NCI-H524 (cell line): ENCODE measurements around the gene GAS2L2.
"Not testable (repeated sequence)": the region's sequence is repeated elsewhere in the genome, so short reads cannot be mapped to it uniquely, and the experiment has no call there.

ENCODE experiments used
- DNase-seq, 2 experiments: peaks; one replicate each; lab custom pipeline; 2025; lab: John Stamatoyannopoulos, UW

Gene GAS2L2

DNA sequence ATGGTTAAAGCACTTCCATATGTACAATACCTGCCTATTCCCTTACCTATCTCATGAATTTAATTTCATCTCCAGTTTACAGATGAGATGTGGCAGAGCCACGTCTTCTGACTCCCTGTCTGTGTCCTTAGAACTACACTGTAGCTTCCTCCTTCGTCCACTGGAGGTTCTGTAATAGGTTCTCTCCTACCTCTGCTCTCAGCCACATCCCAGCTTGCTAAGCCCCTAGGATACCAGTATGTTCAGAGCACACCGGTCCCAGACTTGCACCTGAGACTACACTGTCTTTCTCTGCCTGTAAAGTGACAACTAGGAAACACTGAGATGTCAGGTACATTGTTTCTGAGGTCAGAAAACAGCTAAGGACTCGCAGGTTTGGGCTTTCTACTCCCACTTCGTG lies 25.4 kb downstream of the GAS2L2 start:
- no peak for DNase-seq

DNA sequence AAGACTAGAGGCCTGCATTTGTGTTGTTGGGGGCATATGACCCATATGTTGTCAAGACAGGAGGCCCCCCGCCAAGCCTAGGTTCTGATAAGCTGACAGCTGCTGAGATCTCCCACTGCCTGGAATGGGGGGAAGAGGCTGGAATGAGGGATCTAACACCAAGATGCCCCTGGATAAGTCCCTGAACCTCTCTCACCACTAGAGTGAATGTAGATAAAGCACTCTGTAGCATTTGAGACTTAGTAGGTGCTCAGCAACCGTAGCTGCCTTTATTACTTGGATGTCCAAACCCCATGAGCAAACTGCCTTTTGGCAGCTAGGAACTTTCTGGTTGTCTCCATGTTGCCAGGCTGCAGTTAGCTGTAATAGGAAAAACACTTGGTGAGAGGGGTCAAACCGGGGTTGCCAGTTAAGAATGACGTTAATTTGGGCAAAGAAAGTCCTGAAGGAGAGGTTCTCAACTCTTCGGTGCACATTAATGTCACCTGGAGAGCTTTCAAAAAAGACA lies 26.0 kb downstream of the GAS2L2 start:
- DNase-seq, result no peak

GRCh38 chr17:35726127-35726952 lies 26.7 kb downstream of the GAS2L2 start:
- DNase-seq, result no peak

- DNase-seq, result no peak
Measured at GRCh38 chr17:35725802-35726126, 27.3 kb downstream of the GAS2L2 start.

- no peak for DNase-seq
Measured at GRCh38 chr17:35725058-35725457, 28.0 kb downstream of the GAS2L2 start.

DNA sequence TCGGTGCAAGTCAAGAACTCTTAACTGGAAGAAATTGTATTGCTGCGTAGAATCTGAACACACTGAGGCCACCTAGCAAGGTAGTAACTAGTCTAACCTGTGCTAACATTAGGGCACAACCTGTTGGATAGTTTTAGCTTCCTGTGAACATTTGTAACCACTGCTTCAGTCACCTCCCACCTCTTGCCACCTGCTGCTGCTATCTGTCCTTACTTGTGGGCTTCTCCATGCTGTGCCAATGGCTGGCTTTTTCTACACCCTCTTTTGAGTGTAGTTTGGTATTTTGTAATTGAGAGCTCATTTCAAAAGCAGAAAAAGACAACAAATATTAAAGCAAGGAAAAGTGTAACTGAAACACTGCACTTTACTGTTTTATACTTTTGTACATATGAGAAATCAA lies 29.3 kb downstream of the GAS2L2 start:
- DNase-seq, result no peak

- no peak for DNase-seq
Measured at GRCh38 chr17:35717475-35717874, 35.6 kb downstream of the GAS2L2 start.

GRCh38 chr17:35716897-35717465 lies 36.1 kb downstream of the GAS2L2 start:
- no peak for DNase-seq

DNA sequence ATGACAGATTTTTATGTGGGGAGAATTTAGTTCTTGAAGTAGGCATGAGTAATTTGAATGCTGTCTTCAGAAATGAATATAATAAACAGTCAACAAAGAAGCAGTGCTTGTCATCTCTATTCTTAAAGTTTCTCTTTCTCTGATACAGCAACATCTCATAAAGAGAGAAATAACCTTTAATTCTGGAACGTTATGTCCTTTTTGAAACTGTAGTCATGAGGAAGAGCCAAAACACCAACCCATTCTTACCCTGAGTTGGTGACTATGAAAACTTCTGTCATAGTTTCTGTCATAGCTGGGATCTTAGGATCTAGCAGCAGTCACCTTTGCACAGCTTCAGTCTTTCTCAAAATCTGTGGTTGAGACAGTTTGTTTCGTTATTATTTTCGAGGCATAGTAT lies 36.9 kb downstream of the GAS2L2 start:
- DNase-seq, result no peak

GRCh38 chr17:35715416-35715815 lies 37.6 kb downstream of the GAS2L2 start:
- peak in 1 of 2 experiments; percentile 39 for DNase-seq

DNA sequence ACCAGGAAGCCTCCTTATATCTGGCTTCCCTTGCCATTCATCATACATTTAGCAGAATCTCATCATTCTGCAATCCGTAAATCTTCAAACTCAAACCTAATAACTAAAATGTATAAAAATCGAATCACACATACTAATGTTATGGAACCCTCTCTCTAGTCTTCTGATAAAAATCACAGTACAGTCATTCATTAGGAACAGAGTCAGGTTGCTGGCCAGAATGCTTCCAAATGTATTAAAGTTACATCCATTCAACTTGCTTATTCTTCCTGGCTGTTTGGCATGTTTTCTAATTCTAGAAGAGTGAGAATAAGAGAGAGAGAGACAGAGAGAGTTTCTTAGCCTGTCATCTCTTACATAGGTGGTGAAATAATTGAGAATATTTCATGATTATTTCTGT lies 38.1 kb downstream of the GAS2L2 start:
- no peak for DNase-seq

GRCh38 chr17:35713069-35713728 lies 39.8 kb downstream of the GAS2L2 start:
- DNase-seq, result peak in 1 of 2 experiments; percentile 11

DNA sequence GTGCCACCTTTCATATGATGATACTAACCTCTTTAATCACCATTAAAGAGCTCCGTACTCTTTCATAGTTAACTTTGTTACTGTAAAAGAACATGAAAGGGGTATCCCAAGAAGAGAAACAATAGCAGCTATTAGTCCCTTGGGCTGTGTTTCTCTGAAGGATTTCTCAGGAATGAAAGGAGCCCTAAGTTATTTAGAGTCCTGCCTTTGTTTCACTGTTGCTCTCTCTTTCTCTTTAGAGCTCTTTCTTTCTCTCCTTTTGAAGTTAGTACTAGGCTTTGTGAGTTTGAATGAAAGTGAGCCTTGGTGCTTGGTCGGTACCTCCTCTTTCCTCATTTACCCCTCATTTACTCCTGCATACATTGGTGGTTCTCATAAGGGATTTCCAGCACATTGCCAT lies 42.1 kb downstream of the GAS2L2 start:
- no peak for DNase-seq

DNA sequence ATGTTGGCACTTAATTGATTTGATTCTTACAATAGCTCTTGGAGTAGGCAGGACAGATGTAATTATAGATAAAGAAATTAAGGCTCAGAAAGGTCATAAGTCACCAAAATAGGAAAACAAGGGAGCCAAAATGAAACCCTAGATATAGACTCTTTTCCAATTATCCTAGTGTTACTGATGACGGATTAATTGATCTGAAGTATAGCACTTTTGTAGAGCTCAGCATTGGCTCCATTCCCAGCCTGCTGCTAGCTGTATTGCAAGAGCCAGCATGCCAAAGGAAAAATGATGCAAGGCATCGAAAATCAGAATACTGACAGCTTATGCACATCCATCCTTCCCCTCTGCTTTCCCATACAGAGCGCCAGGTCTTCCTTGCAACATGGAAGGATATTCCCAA lies 43.2 kb downstream of the GAS2L2 start:
- DNase-seq, result no peak

GRCh38 chr17:35708951-35709350 lies 44.1 kb downstream of the GAS2L2 start:
- no peak for DNase-seq

DNA sequence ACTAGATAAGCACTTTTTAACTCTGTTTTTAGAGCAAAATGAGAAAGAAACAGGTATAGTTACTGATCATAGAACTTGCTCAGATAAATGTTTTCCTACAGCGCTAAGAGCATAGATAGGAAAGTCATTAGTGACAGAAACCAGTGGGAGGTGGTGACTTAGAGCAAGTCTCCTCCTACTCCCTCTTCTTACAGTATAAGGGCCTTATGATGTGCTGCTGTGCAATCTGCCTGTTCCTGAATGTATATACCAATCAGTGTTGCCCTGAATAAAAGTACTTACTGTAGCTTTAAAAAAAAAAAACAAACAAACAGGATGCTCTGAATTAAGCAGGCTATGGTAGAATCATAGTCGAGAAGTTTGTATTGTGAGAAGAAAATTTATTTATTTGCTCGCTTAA lies 44.9 kb downstream of the GAS2L2 start:
- DNase-seq, result no peak

DNA sequence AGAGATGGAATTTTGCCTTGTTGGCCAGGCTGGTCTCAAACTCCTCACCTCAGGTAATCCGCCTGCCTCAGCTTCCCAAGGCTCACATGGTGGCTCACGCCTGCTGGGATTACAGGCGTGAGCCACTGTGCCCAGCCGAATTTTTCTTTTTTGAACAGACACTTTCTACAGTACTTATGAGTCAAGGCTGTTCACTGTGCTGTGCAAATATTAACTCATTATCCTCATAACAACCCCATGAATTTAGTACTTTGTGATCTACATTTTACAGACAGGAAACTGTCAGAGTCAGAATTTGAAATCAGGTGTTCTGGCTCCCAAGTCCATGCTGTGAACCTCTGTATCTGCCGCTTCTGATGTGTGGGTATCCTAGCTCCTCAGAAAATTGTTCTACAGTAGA lies 47.3 kb downstream of the GAS2L2 start:
- DNase-seq, result no peak

- DNase-seq, result no peak
Measured at GRCh38 chr17:35705230-35705629, 47.8 kb downstream of the GAS2L2 start.

GRCh38 chr17:35703308-35703707 lies 49.7 kb downstream of the GAS2L2 start:
- not testable (repeated sequence) for DNase-seq

DNA sequence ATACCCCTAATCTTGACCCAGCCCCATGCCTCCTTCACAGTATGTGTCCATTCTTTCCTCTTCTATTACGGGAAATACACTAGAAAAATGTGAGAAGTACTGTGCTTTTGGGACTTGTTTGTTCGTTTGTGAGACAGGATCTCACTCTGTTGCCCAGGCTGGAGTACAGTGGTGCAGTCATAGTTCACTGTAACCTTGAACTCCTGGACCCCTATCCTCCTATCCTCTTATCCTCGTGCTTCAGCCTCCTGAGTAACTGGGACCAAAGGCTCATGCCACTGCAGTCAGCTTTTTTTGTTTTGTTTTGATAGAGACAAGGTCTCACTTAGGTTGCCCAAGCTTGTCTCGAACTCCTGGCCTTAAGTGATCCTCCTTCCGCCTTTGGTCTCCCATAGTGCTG lies 51.5 kb downstream of the GAS2L2 start:
- DNase-seq, result no peak

DNA sequence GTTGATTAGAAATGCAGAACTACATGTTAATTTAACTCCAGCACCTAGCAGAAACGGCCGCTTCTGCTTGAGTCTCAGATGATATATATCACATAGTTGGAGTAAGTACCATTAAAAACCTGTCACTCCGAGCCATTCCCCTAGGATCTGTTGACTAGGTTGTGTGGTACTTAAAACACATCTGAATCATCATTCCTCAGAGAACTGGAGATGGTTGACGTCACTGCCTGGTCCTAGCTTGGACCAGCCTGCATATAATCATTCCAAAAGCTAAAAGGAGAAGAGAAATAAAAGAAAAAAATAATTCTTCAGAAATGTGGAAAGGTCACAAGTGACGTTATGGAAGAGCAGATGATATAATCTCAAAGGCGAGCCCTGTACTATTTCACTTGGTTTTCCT lies 52.9 kb downstream of the GAS2L2 start:
- DNase-seq, result no peak

DNA sequence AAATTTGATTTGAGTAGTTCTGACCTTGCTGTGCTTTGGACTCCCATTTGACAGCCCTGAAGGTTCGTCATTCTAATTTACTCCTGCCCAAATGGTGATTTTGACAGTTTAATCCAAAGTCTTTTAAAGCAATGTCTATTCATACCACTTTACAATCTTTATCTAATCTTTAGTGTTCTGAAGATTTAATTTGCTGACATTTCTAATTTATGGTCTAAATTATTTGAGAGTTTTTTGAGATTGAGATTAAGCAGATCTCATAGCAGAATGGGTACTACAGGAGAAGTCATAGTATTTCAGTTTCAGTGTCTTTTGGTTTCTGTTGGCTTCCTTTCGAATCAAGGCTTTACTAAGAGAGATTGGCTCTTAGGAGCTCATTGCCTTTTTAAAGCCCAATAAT lies 54.2 kb downstream of the GAS2L2 start:
- DNase-seq, result no peak

DNA sequence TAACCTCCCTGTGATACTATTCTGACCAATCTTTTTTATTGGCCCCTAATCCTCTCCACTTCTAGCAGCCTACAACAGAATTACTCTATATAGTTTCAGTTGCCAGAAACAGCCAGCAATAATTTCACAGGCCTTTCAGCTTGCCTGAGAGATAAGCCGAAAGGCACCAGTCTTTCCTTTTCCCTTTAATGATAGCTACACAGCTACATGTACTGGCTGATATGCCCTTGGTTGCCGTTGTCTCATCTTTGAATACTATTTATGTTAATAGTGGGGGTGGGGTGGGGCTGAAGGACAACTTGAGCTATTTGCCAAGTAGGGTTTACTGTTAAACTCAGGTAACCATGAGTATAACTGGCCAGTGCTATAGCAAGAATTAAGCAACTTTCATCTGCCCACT lies 57.4 kb downstream of the GAS2L2 start:
- no peak for DNase-seq
